ENCODE measurements around the gene PCSK4.
A peak's percentile ranks its signal among the peaks of the same experiment; 100 is the strongest.
"Not testable (repeated sequence)": the region's sequence is repeated elsewhere in the genome, so short reads cannot be mapped to it uniquely, and the experiment has no call there.

PCSK4 gene

DNA sequence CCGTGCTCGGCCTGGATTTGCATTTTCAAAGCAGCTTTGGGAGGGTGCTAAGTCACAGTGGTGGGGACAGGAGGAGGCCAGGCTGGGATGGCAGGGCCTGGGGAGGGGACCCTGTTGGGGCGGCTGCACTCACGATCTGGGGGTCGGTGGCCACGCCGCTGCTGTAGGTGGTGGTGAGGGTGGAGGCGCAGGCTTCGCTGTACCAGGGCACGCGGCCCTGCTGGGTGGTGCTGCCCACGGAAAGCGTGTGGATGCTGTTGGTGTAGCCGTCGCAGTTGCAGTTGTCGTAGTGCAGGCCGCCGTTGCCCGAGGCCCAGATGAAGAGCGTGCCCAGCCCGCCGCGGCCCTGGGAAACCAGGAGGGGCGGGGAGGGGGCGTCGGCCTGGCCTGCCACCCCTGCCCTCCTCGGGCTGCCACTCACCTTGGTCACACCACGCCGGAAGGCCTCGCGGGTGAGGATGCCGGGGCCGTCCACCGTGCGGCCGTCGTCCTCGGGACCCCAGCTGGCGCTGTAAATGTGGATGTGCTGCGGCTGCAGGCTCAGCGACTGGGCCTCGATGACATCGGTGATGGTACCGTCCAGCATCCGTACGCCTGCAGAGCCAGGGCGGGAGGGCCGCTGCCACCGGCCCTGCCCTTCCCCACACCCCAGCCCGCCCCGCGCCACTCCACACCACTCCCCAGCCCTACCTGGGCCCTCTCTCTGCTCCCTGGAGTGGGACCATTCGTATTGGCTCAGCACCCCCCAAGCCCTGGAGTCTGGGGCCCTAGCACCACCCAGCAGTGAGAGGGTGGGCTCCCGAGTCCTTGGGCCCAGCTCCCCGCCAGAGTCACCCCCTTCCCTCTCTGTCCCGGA, 3.2 kb downstream of the PCSK4 start:
- no peak for DNase-seq

DNA sequence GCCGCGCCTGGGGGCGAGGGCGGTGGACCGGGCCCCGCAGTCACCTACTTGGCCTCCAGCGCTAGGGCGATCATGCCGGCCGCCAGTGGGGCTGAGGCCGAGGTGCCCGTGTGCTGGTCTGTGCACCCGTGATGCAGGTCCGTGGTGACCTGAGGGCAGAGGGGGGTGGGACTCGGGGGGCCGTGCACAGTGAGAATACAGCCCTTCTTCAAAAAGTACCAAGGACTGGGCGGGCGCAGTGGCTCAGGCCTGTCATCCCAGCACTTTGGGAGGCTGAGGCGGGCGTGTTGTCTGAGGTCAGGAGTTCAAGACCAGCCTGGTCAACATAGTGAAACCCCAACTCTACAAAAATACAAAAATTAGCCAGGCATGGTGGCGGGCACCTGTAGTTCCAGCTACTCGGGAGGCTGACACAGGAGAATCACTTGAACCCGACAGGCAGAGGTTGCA, 6.1 kb downstream of the PCSK4 start:
- no peak for DNase-seq

DNA sequence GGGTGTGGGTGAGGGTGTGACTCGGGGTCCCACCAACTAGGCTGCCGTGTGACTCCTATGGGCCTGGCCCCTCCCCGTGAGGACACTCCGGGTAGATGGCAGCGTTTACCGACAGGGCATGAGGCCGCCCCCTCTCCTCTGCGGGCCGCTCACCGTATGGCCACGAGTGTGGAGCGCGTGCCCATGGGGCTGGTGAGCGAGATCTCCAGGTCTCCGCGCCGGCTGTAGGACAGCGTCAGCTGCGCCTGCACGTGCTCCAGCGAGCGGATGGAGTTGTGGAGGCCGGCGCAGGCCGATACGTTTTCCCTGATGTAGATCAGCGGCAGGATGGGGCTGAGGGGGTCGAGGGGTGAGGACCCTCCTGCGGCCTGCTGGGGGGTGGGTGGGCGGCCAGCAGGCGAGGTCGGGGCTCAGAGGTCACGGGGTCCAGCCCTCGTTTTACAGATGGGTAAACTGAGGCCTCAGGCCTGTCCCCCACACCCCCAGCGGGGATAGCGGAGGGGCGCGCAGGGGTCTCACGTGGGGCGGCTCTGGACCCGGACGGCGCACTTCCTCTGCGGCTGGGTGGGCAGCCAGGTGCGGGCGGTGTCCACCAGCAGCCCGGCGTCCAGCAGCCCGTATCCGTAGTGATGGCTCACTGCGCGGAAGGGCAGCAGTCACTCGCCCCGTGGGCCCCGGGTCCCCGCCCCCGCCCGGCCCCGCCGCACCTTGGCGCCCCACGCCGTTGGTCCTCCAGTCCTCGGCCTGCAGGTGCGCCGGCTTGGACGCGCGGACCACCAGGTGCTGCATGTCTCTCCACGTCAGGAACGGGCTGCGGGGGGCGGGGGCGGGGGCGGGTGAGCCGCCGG, 6.8 kb downstream of the PCSK4 start:
- no peak for DNase-seq

DNA sequence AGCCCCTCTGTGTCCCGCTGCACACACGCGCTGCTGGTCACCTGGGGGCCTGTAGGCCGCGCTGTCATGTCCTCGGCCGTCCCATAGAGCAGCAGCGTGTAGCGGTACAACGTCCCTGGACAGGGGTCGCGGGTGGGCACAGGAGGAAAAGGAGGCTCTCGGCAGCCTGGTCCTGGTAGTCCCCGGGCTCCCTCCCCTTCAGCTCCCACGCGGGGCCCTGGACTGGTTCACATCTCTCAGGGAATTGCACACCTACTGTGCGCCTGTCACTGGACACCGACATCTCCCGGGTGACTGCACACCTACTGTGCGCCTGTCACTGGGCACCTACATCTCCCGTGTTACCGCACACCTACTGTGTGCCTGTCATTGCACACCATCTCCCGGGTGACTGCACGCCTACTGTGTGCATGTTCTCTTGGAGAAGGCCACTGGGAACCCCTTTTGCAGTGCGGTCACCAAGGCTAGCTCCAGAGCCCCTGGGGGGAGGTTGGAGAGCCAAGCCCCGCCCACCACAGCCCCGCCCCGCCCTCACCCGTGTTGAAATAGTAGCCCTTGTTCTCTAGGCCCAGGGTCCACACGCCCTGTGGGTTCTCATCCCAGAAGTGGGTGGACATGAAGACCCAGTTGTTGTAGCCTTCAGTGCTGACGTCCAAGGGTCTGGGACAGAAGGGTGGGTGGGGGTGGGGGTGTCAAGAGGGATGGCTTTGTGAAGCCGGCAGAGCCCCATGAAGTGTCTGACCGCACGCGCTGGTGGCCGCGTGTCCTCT, 7.6 kb downstream of the PCSK4 start:
- no peak for DNase-seq

DNA sequence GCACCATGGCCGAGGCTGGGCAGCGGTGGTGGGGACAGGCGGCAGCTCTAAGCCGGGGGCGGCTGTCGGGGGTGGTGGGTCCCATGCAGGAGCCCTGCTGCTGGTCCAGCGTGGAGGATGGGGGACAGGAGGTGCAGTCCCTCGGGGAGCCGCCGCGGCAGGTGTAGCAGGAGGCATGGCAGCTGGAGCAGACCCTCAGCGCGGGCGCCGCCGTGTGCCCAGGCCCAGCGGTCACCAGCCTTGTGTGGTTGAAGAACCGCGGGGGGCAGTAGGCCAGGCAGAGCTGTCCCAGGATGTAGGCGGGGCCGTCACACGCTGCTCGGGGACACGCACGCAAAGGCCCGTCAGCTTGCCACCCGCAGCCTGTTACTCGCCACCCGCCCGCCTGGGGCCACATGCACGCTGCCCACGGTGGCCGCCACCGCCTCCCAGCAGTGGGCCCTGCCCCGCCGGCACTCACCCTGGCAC, 8.2 kb downstream of the PCSK4 start:
- no peak for DNase-seq

DNA sequence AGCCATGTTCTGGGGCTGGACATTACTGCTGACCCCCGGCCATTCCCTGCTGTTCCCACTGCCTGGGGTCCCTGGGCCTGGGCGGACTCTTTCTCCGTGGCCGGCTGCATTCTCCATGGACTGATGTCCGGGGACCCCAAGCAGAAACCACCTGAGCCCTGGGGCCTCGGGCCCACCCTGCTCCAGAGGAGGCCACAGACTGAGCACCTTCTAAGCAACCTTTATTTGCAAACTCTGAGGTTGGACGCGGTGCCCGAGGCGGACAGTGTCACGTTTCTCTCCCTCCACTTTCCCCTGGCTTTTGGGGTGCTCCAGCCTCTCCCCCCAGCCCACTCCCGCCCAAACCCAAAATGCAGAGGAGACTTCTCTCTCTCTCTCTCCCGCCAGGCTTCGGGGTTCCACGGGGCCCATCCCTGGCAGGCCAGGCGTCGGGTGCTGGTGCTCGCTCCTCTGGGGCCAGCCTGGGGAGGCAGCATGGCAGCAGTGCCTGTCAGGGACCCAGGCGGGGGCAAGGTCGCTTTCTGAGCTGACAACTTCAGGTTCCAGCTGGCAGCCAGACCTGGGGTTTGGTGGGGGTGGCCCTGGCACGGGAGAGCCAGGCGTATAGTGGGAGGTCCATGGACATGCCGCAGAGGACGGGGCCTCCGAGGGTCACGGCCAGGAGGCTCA, 8.8 kb downstream of the PCSK4 start:
- DNase-seq: no peak

DNA sequence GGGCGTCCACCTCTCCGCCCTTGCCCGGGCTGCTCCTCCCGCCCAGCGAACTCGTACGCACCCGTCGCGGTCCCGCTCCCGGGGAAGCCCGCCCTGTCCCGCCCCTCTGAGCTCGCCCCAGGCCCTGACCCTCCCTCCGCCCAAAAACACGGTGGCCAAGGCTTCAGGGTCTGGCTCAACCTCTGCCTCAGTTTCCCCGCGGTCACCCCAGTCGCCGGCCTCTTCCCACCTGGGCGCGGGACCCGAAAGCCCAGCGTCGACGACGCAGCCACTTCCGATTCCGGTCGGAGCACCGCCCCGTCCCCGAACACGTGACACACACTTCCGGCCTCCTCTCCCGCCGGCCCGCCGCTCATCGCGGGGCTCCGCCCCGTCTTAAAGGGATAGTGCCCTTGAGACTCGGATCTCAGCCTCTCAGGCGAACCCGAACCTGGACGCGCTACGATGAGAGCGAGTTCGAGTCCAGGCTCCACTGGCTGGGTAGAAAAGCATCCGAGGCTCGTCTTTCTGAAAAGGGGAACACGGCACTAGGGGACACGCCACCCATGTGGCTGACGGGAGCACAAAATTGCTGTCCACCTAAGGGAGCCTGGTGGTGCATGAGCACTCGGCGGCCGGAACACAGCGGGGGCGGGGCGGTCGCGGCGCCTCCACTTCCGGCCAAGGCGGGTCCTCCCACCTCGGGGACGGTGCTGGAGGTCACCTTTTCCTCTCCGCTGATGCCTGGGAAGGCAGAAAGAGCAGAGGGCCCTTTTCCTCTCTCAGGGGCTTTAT, 11.0 kb downstream of the PCSK4 start, which contains the start of gene C19orf25:
Gene C19orf25 (minus strand): TSS at position 282 of the 774 bp plus-strand sequence. CDS start 312 bp downstream, outside the sequence.
- peak; percentile 80 for DNase-seq

DNA sequence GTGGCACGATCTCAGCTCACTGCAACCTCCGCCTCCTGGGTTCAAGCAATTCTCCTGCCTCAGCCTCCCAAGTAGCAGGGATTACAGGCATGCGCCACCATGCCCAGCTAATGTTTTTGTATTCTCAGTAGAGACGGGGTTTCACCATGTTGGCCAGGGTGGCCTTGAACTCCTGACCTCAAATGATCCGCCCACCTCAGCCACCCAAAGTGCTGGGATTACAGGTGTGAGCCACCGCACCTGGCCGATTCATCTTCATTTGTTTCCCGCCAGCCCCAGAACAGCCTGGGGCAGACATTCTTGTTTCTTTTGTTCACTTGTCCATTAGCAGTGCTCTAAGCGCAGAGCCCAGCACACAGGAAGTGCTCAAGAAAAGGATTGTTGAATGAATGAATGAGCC, 13.1 kb downstream of the PCSK4 start:
- not testable (repeated sequence) for DNase-seq

DNA sequence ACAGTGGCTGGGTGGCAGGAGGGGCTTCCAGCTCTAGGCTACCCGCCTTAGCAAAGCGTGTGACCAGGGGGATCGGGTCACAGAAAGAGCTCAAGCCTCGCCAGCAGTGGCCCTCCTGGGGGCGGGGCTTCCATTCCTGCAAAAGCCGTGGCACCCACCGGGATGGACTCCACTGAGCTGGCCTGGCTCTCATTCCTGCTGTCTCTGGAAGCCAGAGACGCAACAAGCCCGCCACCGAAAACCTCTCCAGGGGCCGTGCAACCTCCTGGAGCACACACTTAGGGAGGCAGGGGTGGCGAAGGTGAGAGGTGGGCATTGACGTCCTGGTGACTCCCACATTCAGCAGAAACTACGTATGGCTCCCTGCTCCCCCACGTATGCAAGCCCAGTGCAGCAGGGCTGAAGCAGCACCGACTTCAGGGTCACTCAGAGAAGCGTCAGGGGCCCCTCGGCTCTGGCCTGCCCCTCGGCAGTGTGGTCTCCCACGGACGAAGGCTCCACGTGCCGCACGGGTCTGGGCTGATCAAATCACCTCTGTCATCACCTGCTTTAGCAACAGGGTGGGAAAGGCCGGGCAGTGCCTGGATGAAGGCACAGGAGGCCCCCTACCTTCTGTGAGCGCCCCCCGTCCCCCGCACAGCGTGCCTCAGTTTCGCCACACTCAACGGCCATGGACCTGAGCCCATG, 14.3 kb downstream of the PCSK4 start:
- DNase-seq: no peak

DNA sequence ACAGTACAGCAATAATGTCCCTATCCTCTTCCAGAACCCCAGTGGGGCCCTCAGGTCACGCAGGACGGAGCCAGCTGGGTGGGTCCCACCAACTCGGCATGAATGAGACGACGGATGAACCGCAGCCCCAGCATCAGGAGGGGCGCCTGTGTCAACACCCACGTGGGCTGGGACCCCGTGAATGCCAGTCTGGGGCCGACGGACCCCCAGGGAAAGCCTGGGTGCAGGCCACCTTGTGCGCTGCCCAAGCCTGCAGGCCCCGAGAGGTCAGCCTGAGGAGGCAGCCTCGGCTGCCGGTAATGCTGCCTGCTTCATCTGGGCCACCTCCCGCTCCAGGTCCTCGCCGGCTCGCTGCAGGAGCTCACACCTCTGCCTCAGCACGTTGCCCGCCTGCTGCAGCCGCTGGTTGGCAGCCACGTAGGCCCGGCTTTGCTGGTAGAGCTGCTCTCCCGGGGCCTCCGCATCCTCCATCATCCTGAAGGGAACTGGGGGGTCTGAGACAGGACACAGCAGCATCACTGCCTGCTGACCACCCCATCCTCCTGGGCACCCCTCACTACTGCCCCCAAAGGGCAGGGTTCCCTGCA, 15.3 kb downstream of the PCSK4 start:
- DNase-seq: no peak

DNA sequence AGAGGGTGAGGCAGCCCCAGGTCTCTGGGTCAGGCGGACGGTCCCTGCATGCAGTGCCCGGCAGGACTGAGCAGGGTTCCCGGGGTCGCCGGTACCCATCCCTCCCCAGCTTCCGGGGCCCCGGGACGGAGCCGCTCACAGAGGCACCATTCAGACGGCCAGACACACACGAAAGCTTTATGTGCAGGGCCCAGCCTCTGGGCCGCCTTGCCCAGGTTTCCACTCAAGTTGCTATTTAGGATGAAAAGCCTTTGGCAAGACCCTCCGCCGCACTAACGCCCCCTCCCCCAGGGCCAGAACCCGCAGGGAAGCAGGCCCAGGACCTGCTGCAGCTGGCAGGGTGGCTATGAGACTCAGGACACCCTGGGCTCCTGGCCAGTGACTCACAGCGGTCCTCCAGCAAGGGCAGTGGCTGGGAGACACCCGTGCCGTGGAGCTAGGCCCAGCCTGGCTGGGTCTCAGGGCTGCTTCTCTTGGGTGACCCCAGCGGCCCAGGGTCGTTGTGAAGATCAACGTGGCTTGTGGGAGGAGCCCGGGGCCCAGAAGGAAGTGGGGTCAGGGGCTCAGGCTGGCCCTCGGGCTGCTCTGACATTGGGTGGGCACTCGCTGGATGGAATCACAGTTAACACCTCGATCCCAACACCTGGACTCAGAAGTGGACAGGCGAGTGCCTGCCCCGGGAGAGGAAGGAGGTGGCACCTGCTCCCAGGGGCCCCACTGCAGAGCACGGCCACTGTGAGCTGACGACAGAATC, 16.0 kb downstream of the PCSK4 start:
- no peak for DNase-seq

DNA sequence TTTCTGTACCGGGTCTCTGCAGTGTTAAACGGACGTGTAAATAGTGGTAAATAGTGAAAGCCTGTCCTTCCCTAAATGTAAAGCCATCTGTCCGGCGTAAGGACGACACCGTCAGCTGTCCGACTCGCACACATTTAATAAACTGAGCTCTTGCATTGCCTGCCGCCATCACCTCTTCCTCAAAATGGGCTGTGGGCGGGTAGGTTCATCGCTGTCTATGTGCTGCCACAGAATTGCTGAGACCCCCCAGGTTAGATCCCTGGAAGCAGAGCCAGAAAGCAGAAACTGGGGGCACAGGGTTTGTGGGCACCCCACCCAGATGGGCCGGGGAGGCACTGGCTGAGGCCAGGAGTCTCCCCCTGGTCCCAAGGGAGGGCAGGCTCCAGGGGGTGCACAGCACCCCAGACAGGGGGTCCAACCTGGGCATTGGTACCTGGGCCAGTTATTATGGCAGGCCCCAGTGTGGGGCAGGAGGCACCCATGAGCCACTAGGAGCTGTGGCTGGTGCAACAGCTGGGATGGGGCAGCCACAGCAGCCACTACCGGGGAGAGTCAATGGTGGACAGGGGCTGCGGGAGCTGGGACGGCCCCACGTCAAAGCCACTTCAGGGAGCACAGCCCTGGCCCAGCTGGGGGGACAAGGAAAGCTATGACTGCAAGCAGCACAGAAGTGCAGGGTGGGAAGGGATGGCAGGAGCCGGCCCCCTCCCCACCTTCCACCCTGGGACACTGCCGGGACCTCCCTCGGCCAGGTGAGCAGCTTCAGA, 16.9 kb downstream of the PCSK4 start:
- no peak for DNase-seq

DNA sequence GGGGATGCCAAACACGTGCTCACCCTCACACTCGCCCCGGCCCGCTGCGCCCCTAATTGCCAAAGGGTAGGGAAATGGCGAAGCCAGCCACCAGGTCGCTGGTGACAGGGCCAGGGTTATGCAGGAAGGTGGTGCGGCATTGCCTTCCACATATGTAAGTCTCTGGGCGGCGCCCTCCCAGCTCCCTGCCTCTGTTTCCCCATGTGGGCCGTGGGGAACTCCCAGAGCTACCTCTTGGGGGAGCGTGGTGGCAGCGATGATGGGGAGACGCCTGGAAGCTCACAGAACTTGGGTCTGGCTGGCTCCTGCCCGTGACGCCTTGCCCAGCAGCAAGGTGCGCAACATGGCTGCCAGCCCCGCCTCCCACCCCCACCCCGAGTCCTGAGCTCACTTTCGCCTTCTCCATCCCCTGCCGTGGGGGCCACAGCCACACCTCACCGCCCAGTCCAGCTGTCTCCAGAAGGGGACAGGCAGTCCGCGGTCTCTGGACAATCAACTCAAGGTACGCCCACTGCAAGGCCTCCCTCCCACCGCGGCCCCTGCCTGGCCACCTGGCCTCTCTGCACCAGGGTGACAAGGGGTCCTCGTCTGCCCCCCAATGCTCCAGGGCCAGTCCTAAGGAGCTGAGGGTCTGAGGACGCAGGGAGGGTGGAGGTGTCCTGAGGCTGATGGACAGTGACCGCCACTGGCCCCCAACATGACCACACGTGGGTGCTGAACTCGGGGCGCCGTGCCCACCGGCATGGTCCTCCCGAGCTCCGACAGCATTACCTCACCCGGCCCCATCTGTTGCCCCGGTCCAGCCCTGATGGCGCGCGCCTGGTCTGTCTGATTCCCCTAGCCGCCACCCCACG, 17.7 kb downstream of the PCSK4 start:
- DNase-seq: no peak

DNA sequence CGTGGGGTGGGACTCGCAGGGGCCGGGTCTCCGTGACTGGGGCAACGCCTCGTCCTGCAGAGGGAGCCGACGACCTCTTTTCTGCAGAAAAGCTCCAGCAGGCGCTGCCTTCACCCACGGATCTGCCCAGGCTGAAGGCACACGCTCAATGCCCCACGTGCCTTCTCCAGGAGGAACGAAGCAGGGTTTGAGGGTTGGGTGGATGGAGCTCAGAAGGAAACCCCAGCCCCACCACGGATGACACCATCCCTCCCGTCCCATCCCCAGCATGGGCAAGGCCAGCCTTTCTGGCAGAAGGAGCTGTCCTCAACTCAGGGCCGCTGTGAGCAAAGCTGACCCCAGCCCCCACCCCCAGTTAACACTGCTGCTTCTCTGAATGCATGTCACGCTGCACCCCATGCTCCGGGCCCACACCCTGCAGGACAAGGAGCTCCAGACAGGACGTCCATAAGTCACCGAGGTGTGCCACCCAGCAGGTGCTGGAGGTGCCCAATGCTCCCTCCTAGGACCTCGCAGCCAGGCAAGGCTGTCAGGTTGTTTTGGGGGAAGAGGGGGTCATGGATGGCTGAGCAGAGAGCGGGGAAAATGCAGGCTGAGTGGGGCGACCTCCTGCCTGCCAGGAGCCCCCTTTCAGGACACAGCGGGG, 18.5 kb downstream of the PCSK4 start:
- DNase-seq: no peak

DNA sequence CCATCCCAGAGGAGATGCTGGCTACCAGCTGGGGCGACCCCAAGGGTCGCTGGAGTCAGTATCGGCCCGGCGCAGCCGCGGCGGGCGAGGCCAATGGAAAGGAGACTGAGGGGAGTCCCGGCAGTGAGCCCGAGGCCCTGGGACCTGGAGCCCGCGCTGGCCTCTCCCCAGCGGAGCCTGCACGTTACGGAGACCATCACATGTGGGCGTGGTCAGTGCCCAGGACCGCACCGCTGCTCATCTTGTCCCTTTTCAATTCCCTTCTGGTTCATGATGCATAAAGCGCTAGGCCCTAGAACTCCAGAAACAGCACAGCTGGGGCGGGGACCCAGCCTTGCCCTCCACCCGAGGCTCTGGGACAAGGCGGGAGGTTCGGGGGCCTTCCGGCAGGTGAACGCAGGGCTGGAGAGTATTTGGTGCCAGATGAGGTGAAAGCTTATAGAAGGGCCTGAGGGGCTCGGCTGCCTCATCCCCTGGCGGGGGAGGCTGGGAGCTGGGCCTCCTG, 19.1 kb downstream of the PCSK4 start:
- DNase-seq: no peak

DNA sequence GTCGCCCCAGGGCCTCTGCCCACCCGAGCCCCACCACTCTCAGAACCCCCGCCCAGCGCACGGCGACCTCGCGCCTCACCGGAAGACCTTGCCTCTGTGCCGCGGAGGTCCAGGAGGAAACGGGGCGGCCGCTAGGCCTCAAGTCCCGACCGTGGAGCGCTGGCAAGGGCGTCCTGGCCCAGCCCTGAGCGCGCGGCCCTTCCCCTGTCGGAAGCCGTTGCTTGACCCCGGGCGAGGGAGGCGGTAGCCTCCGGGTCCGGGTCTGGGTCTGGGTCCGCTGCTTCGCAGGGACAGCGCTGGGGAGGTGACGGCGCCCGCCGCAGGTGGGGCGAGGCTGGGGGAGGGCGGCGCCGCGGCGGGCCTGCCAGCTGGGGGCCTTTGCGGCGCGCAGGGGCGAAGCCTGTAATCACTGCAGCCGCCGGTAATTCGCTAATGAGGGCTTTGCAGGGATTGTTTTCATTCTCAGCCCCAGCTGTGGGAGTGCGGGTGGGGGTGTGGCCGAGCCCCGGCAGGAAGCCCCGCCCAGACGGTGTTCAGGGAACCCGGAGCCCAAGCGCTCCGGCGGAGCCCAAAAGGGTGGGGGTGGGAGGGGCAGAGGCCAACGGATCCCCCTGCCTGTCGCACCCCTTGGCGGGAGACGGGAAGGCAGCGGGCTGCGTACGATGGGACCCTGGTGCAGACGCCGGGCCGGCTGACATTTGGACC, 19.7 kb downstream of the PCSK4 start:
- DNase-seq: peak; percentile 29

DNA sequence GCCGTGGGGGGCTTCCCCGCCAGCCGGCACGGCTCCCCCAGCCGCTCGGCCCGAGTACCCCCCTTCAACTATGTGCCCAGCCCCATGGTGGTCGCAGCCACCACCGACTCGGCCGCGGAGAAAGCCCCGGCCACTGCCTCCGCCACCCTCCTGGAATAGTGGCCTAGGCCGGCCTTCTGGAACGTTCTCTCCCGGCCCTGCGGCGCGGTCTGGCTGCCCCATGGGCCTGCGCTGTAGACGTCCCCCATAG, 20.2 kb downstream of the PCSK4 start:
- no peak for DNase-seq
